ENCODE results near the gene CNNM1.

DNA sequence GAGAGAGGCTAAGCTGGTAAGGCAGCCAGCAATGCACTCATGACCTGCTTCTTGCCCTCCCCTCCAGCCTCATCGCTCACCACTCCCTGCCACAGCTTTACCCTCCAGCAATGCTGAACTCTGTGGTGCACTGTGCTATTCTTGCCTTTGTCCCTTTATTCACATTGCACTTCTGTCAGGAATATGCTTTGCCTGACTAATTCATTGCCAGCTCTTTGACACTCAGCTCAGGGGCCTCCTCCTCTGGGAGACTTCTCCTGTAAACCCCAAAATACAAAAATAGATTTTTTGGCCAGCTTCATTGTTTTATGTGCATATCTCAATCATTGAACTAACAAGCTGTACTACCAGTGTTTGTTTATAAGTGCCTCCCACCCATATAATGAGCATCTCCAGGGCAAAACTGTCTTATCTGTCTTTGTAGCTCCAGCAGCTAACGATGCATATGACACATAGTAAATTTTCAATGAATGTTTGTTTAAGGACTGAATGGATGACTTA, 8.2 kb downstream of the CNNM1 start:
- TF ChIP-seq, protein P1, sequence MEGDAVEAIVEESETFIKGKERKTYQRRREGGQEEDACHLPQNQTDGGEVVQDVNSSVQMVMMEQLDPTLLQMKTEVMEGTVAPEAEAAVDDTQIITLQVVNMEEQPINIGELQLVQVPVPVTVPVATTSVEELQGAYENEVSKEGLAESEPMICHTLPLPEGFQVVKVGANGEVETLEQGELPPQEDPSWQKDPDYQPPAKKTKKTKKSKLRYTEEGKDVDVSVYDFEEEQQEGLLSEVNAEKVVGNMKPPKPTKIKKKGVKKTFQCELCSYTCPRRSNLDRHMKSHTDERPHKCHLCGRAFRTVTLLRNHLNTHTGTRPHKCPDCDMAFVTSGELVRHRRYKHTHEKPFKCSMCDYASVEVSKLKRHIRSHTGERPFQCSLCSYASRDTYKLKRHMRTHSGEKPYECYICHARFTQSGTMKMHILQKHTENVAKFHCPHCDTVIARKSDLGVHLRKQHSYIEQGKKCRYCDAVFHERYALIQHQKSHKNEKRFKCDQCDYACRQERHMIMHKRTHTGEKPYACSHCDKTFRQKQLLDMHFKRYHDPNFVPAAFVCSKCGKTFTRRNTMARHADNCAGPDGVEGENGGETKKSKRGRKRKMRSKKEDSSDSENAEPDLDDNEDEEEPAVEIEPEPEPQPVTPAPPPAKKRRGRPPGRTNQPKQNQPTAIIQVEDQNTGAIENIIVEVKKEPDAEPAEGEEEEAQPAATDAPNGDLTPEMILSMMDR (conservative IDR thresholded peaks at IDR 0.05; ENCODE audit: low read length): no peak
- no peak for TF ChIP-seq EZH2phosphoT487 (IDR thresholded peaks at IDR 0.05; ENCODE audit: borderline replicate concordance, low read depth, low read length)
